Stimulated activated naive CD8-positive, alpha-beta T cell treated with anti-CD3 and anti-CD28 coated beads, Interleukin-15, amount 100 ng/mL, for 72 hours (primary cell): ENCODE data around the gene IL20.

Experiments
- ATAC-seq: fragments of 150-1000 bp; cut with Tn5 transposase; 2 replicates; pipeline ENCODE4 v1.10.0; 2021; ENCODE audit warnings: mild to moderate bottlenecking, moderate library complexity
- DNase-seq, 2 donors: peaks; one replicate each; pipeline ENCODE4 v3.0.0; 2021 to 2022
- H3K27ac Mint-ChIP-seq, 2 donors: one replicate each; pipeline ENCODE4 v1.8.0; 2022; ENCODE audit warnings: mild to moderate bottlenecking in 2 of 2, mixed read lengths in 2 of 2, moderate library complexity in 2 of 2
- H3K27me3 Mint-ChIP-seq: one replicate; pipeline ENCODE4 v1.8.0; 2022; ENCODE audit warnings: mixed read lengths
- H3K4me1 Mint-ChIP-seq: one replicate; pipeline ENCODE4 v1.8.0; 2022; ENCODE audit warnings: mild to moderate bottlenecking, mixed read lengths
- H3K4me3 Mint-ChIP-seq, 2 donors: one replicate each; pipeline ENCODE4 v1.8.0; 2022; ENCODE audit warnings: mild to moderate bottlenecking in 2 of 2, mixed read lengths in 2 of 2, moderate library complexity in 1 of 2
- H3K9me3 Mint-ChIP-seq, 2 donors: one replicate each; pipeline ENCODE4 v1.8.0; 2022; ENCODE audit warnings: mixed read lengths in 2 of 2

Gene IL20

DNA sequence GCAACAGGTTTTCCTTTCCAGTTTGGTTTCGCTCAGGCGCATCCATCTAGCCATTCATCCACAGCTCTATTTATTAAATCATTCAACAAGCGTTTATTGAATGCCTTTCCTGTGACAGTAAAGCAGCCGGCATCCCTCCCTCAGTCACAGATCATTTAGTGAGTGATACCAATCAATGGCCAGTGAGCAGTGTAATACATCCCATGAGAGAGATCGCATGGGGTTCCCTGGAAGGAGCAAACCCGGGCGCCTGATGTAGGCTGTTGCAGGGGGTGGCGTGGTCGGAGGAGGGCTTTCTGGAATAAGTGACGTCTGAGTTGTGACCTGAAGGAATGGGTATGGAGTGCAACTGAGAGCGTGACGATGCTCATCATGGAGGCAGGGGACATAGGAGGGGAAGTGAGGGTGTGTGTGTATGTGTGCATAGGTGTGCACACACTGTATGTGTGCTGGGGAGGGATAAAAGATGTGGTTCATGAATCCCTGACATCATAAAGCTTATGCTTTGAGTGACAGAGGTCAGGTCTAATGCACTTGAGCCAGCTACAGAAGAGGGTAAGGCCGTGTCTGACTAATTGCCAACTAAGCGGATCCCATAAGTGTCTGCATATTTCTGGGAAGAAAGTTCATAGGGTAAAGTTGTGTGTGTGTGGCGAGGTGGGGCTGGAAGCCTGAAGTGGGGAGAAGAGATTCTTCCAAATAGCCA lies 49.8 kb downstream of the IL20 start:
- Mint-ChIP-seq H3K27ac (peak overlapping the region in 1 of 2 donors; percentile 64), H3K4me1 (peaks cover 89% of the 10 kb centered on the region), H3K4me3 (peak overlapping the region in 1 of 2 donors; percentile 69), H3K27me3 (no peaks in the 10 kb centered on the region), H3K9me3 (no peaks in the 10 kb centered on the region)
- no peak for ATAC-seq
- DNase-seq, result no peak

DNA sequence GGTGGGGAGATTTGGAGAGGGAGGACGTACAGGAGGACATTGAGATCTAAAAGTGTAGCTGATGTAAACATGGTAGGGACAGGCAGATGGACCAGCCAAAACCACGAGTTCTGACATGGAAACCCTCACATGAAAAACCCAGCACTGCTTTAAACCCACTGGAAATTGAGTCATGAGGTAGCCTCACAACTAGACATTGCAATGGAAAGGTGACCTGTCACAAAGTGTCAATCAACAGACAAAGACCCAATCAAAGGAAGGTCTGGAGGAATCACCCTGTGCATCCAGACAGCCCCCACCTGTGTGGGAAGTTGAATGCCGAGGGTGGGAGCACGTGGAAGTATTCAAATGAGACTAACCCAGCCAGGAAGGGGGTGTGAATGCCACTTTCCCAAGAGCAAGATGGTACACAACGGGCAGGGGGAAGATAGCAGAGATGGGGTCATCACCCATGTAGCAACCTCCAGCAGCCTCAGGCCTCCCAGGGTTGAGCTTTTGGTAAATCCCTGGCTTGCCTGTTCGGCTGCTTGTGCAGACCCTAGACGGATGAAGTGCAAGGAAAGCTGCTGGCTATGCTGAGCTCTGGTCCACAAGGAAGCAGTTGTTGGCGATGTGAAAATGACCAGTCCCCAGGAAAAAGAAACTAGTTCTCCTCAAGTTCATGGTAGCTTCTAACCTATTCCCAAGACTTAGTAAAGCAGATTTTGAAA lies 50.7 kb downstream of the IL20 start:
- ATAC-seq (peak; percentile 39), DNase-seq (no peak)
- Mint-ChIP-seq H3K27me3 (no peaks in the 10 kb centered on the region), H3K4me1 (peaks cover 85% of the 10 kb centered on the region), H3K9me3 (no peaks in the 10 kb centered on the region), H3K27ac (peak overlapping the region; percentile 64 to 71), H3K4me3 (peak overlapping the region in 1 of 2 donors; percentile 69)

DNA sequence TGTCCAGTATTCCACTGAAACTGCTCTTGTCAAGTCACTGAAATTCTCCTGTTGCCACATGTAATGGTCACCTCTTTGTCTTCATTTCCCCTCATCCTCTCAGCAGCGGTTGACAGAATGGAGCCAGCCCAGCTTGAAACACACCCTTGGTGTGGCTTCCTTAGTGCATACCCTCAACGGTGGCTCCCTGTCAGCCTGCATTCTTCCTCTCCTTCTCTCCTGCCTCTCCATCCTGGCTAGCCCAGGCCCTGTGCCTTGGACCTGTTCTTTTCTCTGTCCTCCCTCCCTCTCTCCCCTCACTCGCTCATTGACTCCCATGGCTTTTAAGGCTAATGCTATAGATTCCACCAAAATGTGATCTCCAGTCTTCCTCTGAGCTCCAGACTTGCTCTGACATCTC lies 52.7 kb downstream of the IL20 start:
- ATAC-seq (no peak), DNase-seq (no peak)
- peaks cover 72% of the 10 kb centered on the region for H3K4me1 Mint-ChIP-seq
- H3K27me3 Mint-ChIP-seq, result no peaks in the 10 kb centered on the region
- H3K9me3 Mint-ChIP-seq, result no peaks in the 10 kb centered on the region
- peak overlapping the region; percentile 0 to 75 for H3K27ac Mint-ChIP-seq
- H3K4me3 Mint-ChIP-seq, result peak overlapping the region in 1 of 2 donors; percentile 69
